Measurements from ENCODE around the gene VDAC1.
"Not testable (repeated sequence)": the region's sequence is repeated elsewhere in the genome, so short reads cannot be mapped to it uniquely, and the experiment has no call there.

VDAC1 gene

GRCh38 chr5:133967698-133968203 lies 37.0 kb downstream of the VDAC1 start:
- Histone ChIP-seq H3K4me3 (ENCODE audit: insufficient read depth, low read depth, low read length) (peak overlapping the region; percentile 87), H3K36me3 (ENCODE audit: control insufficient read depth, insufficient read depth, low read length) (no peaks in the 10 kb centered on the region), H3K27me3 (ENCODE audit: control insufficient read depth, insufficient read depth, low read length, poor library complexity, severe bottlenecking) (no peaks in the 10 kb centered on the region), H3K9me3 (ENCODE audit: control insufficient read depth, low read length) (no peaks in the 10 kb centered on the region), H3K27ac (ENCODE audit: insufficient read depth, low read depth, low read length, poor library complexity, severe bottlenecking) (peak overlapping the region; percentile 75), H3K4me1 (ENCODE audit: control insufficient read depth, insufficient read depth, low read length) (peaks cover 7% of the 10 kb centered on the region)
- 8 to 9% methylated on average over 12 of the region's 12 CpGs for WGBS, 2 experiments

- Histone ChIP-seq H3K36me3 (ENCODE audit: control insufficient read depth, insufficient read depth, low read length) (no peaks in the 10 kb centered on the region), H3K27ac (ENCODE audit: insufficient read depth, low read depth, low read length, poor library complexity, severe bottlenecking) (no peak overlapping the region), H3K27me3 (ENCODE audit: control insufficient read depth, insufficient read depth, low read length, poor library complexity, severe bottlenecking) (no peaks in the 10 kb centered on the region), H3K9me3 (ENCODE audit: control insufficient read depth, low read length) (no peaks in the 10 kb centered on the region), H3K4me1 (ENCODE audit: control insufficient read depth, insufficient read depth, low read length) (peaks cover 7% of the 10 kb centered on the region), H3K4me3 (ENCODE audit: insufficient read depth, low read depth, low read length) (peak overlapping the region; percentile 87)
- WGBS, 2 experiments = 90 to 98% methylated on average over 5 of the region's 5 CpGs
Measured at GRCh38 chr5:133967124-133967523, 37.7 kb downstream of the VDAC1 start.

- H3K9me3 ChIP-seq (ENCODE audit: control insufficient read depth, low read length) = no peaks in the 10 kb centered on the region
- no peaks in the 10 kb centered on the region for H3K36me3 ChIP-seq (ENCODE audit: control insufficient read depth, insufficient read depth, low read length)
- WGBS, 2 experiments = 91 to 93% methylated on average over 9 to 10 of the region's 10 CpGs
- peaks cover 7% of the 10 kb centered on the region for H3K4me1 ChIP-seq (ENCODE audit: control insufficient read depth, insufficient read depth, low read length)
- no peak overlapping the region for H3K27ac ChIP-seq (ENCODE audit: insufficient read depth, low read depth, low read length, poor library complexity, severe bottlenecking)
- H3K4me3 ChIP-seq (ENCODE audit: insufficient read depth, low read depth, low read length) = no peak overlapping the region
- H3K27me3 ChIP-seq (ENCODE audit: control insufficient read depth, insufficient read depth, low read length, poor library complexity, severe bottlenecking) = no peaks in the 10 kb centered on the region
Measured at GRCh38 chr5:133966090-133966489, 38.7 kb downstream of the VDAC1 start.

- H3K4me1 ChIP-seq (ENCODE audit: control insufficient read depth, insufficient read depth, low read length) = peaks cover 7% of the 10 kb centered on the region
- H3K36me3 ChIP-seq (ENCODE audit: control insufficient read depth, insufficient read depth, low read length) = no peaks in the 10 kb centered on the region
- WGBS, 2 experiments = 91 to 94% methylated on average over 2 of the region's 2 CpGs
- no peak overlapping the region for H3K27ac ChIP-seq (ENCODE audit: insufficient read depth, low read depth, low read length, poor library complexity, severe bottlenecking)
- H3K9me3 ChIP-seq (ENCODE audit: control insufficient read depth, low read length) = no peaks in the 10 kb centered on the region
- H3K27me3 ChIP-seq (ENCODE audit: control insufficient read depth, insufficient read depth, low read length, poor library complexity, severe bottlenecking) = no peaks in the 10 kb centered on the region
- no peak overlapping the region for H3K4me3 ChIP-seq (ENCODE audit: insufficient read depth, low read depth, low read length)
Measured at GRCh38 chr5:133963493-133964128, 41.2 kb downstream of the VDAC1 start.

- Histone ChIP-seq H3K4me3 (ENCODE audit: insufficient read depth, low read depth, low read length) (no peak overlapping the region), H3K4me1 (ENCODE audit: control insufficient read depth, insufficient read depth, low read length) (peaks cover 7% of the 10 kb centered on the region), H3K36me3 (ENCODE audit: control insufficient read depth, insufficient read depth, low read length) (no peaks in the 10 kb centered on the region), H3K9me3 (ENCODE audit: control insufficient read depth, low read length) (no peaks in the 10 kb centered on the region), H3K27ac (ENCODE audit: insufficient read depth, low read depth, low read length, poor library complexity, severe bottlenecking) (no peak overlapping the region), H3K27me3 (ENCODE audit: control insufficient read depth, insufficient read depth, low read length, poor library complexity, severe bottlenecking) (no peaks in the 10 kb centered on the region)
- WGBS, 2 experiments = 90 to 94% methylated on average over 2 of the region's 2 CpGs
Measured at GRCh38 chr5:133962801-133963476, 41.8 kb downstream of the VDAC1 start.

DNA sequence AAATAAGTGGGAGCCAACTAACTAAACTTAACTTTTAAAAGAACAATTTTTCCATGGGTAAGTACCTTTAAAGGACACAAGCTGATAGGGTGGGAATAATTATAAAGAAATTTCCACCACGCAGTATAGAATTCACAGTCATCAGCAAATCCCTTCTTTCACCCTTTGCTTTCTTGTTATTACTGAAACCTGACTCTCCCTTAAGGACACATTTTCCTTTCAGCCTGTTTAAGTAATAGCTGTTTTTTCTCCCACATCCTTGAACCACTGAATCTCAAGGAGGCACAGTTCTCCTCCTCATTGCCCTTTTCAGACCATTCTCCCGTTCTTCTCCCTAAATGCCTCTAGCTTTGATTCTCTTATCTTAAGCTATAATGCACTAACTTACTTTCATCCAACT lies 42.6 kb downstream of the VDAC1 start:
- Histone ChIP-seq H3K27ac (ENCODE audit: insufficient read depth, low read depth, low read length, poor library complexity, severe bottlenecking) (no peak overlapping the region), H3K4me1 (ENCODE audit: control insufficient read depth, insufficient read depth, low read length) (peaks cover 4% of the 10 kb centered on the region), H3K9me3 (ENCODE audit: control insufficient read depth, low read length) (no peaks in the 10 kb centered on the region), H3K27me3 (ENCODE audit: control insufficient read depth, insufficient read depth, low read length, poor library complexity, severe bottlenecking) (no peaks in the 10 kb centered on the region), H3K36me3 (ENCODE audit: control insufficient read depth, insufficient read depth, low read length) (no peaks in the 10 kb centered on the region), H3K4me3 (ENCODE audit: insufficient read depth, low read depth, low read length) (no peak overlapping the region)
- WGBS, 2 experiments = 94 to 99% methylated on average over 2 of the region's 2 CpGs

- Histone ChIP-seq H3K36me3 (ENCODE audit: control insufficient read depth, insufficient read depth, low read length) (peaks cover 6% of the 10 kb centered on the region), H3K4me3 (ENCODE audit: insufficient read depth, low read depth, low read length) (no peak overlapping the region), H3K27ac (ENCODE audit: insufficient read depth, low read depth, low read length, poor library complexity, severe bottlenecking) (no peak overlapping the region), H3K9me3 (ENCODE audit: control insufficient read depth, low read length) (no peaks in the 10 kb centered on the region), H3K4me1 (ENCODE audit: control insufficient read depth, insufficient read depth, low read length) (no peaks in the 10 kb centered on the region), H3K27me3 (ENCODE audit: control insufficient read depth, insufficient read depth, low read length, poor library complexity, severe bottlenecking) (no peaks in the 10 kb centered on the region)
- 94 to 95% methylated on average over 11 of the region's 11 CpGs for WGBS, 2 experiments
Measured at GRCh38 chr5:133959643-133960042, 45.1 kb downstream of the VDAC1 start.

DNA sequence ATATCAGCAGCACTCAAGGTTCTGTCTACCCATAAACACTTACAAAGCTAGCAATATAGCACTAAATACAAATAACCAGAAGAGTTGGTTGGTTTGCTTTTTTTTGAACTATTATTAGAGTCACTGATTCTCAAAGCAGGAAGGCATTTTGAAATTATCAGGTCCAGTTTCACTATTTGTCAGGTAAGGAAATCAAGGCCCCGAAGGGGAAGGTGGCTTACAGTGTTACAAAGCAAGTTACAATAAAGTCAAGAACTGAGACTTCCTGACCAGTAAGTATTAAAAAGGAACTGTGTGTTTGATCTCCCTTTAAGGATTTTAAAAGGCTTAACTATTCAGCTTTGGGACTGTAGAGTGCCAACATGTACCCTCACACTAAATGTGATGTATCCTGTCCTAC lies 47.2 kb downstream of the VDAC1 start:
- H3K9me3 ChIP-seq (ENCODE audit: control insufficient read depth, low read length) = no peaks in the 10 kb centered on the region
- WGBS, 2 experiments = 95 to 100% methylated on average over 1 of the region's 1 CpG
- H3K27ac ChIP-seq (ENCODE audit: insufficient read depth, low read depth, low read length, poor library complexity, severe bottlenecking) = no peak overlapping the region
- H3K27me3 ChIP-seq (ENCODE audit: control insufficient read depth, insufficient read depth, low read length, poor library complexity, severe bottlenecking) = no peaks in the 10 kb centered on the region
- H3K36me3 ChIP-seq (ENCODE audit: control insufficient read depth, insufficient read depth, low read length) = peaks cover 6% of the 10 kb centered on the region
- no peak overlapping the region for H3K4me3 ChIP-seq (ENCODE audit: insufficient read depth, low read depth, low read length)
- H3K4me1 ChIP-seq (ENCODE audit: control insufficient read depth, insufficient read depth, low read length) = no peaks in the 10 kb centered on the region

DNA sequence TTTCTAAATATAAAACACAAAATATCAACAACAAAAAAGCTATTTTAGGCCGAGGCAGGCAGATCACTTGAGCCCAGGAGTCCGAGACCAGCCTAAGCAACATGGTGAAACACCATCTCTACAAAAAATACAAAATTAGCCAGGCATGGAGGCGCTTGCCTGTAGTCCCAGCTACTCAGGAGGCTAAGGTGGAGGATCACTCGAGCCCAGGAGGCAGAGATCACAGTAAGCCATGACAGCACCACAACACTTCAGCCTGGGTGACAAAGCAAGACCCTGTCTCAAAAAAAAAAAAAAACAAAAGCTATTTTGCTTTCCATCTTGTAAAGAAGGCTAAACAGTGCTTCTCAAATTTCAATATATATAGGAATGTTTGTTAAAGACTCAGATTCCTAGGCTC lies 47.7 kb downstream of the VDAC1 start:
- Histone ChIP-seq H3K36me3 (ENCODE audit: control insufficient read depth, insufficient read depth, low read length) (peaks cover 6% of the 10 kb centered on the region), H3K9me3 (ENCODE audit: control insufficient read depth, low read length) (no peaks in the 10 kb centered on the region), H3K27ac (ENCODE audit: insufficient read depth, low read depth, low read length, poor library complexity, severe bottlenecking) (no peak overlapping the region), H3K27me3 (ENCODE audit: control insufficient read depth, insufficient read depth, low read length, poor library complexity, severe bottlenecking) (no peaks in the 10 kb centered on the region), H3K4me1 (ENCODE audit: control insufficient read depth, insufficient read depth, low read length) (no peaks in the 10 kb centered on the region), H3K4me3 (ENCODE audit: insufficient read depth, low read depth, low read length) (no peak overlapping the region)
- 88 to 92% methylated on average over 4 of the region's 4 CpGs for WGBS, 2 experiments

- not testable (repeated sequence) for H3K27ac ChIP-seq (ENCODE audit: insufficient read depth, low read depth, low read length, poor library complexity, severe bottlenecking); H3K27me3 ChIP-seq (ENCODE audit: control insufficient read depth, insufficient read depth, low read length, poor library complexity, severe bottlenecking); H3K4me3 ChIP-seq (ENCODE audit: insufficient read depth, low read depth, low read length); H3K4me1 ChIP-seq (ENCODE audit: control insufficient read depth, insufficient read depth, low read length); H3K36me3 ChIP-seq (ENCODE audit: control insufficient read depth, insufficient read depth, low read length); H3K9me3 ChIP-seq (ENCODE audit: control insufficient read depth, low read length)
- WGBS, 2 experiments = no CpG with 5 or more reads among the region's 1 CpG
Measured at GRCh38 chr5:133956196-133956595, 48.6 kb downstream of the VDAC1 start.
